NOMO-1 treated with dmso at 0.1 percent for 144 hours (cell line): ENCODE results near the gene CPN2.

Source experiments
- DNase-seq: peaks from one replicate; lab custom pipeline; 2025; ENCODE audit not compliant: unreplicated experiment; lab: John Stamatoyannopoulos, UW

Gene CPN2

DNA sequence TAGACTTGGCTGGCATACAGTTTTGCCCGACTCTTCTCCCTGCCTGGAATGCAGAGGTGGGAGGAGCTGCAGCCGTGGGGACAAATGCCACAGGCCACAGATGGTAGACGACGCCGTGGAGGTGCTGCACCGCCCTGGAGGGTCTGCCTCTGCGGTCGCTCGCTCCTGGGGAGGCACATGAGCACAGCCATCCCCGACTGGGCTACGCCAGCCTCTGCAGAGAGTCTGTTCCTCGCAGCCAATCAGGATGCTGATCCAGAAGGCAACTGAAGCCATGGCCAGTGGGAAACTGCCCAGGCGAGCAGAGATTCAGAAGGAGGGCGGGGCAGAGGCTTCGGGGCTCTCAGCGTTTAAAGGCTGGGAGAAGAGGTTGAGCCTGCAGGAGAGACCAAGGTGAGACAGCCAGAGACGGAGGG, 30.3 kb upstream of the CPN2 start:
- no peak for DNase-seq

DNA sequence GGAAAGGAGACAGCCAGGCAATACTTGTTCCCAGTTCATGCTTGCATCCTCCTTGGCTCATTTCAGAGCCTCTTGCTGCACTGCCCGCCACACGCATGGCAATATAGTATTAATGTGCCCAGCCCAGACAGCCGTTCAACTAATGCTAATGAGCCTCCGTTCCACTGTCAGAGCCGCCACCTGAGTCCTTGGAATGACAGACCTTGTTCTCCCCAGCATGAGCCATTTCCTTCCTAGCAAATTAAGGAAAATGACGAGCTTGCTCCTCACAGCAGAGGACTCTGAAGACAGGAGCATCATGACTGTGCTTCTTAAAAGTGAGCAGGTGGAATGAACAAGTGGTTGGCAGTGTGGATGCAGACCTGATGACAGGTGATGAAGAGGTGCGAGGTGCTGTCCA, 29.2 kb upstream of the CPN2 start:
- DNase-seq = no peak

DNA sequence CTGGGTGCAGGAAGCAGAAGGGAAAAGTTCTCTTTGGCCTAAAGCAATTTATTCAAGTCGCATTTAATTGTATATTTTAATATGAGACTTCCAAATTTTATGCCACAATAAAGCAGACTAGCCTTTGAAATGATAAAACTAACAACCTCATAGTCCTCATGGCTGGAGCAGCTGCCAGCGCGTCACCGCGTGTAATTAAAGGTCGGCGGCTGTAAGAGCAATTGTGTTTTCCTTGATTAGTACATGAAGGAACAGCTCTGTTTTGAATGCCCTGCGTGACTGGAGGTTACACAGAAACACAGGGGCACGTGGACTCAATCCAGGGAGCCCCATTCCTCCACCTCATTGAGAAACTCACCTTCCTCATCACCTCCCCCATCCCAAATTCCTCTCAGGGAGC, 28.5 kb upstream of the CPN2 start:
- no peak for DNase-seq

DNA sequence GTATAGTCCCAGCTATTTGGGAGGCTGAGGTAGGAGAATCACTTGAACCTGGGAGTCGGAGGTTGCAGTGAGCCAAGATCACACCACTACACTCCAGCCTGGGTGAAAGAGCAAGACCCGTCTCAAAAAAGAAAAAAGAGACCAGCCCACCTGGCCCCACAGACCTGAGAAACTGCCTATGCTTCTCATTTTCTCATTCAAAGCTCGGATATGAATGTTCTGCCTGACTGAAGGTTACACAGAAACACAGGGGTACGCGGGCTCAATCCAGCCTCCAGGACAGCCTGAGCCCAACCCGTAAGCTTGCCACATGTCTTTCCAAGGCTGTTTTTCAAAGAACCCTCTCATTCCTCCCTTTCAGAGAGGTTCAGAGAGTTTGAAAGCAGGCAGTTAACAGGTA, 28.1 kb upstream of the CPN2 start:
- DNase-seq = no peak

DNA sequence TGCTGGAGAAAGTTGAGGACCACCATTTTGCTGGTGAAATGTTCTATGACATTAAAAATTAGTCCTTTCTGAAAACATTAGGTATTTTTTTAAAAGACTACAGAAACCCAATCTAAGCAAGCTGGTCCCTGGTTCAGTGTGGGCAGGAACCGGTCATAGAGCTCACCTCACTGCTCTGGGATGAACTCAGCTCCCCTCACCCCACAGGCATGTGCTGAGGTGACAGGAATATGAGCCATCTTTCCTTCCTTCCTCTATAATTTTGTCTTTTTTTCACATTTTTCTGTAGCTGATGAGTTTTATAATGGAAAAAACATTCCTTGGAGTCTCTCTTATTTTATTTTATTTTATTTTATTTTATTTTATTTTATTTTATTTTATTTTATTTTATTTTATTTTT, 26.6 kb upstream of the CPN2 start:
- DNase-seq = no peak

DNA sequence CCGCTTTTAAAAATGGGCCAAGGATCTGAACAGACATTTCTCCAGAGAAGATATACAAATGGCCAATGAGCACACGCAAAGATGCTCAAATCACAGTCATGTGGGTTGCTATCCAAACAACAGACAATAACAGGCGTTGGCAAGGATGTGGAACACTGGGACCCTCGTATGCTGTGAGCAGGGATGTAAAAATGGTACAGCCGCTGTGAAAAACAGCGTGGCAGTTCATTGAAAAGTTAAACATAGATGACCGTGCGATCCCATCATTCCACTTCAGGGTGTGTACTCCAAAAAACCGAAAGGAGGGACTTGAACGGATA, 25.1 kb upstream of the CPN2 start:
- DNase-seq = no peak

DNA sequence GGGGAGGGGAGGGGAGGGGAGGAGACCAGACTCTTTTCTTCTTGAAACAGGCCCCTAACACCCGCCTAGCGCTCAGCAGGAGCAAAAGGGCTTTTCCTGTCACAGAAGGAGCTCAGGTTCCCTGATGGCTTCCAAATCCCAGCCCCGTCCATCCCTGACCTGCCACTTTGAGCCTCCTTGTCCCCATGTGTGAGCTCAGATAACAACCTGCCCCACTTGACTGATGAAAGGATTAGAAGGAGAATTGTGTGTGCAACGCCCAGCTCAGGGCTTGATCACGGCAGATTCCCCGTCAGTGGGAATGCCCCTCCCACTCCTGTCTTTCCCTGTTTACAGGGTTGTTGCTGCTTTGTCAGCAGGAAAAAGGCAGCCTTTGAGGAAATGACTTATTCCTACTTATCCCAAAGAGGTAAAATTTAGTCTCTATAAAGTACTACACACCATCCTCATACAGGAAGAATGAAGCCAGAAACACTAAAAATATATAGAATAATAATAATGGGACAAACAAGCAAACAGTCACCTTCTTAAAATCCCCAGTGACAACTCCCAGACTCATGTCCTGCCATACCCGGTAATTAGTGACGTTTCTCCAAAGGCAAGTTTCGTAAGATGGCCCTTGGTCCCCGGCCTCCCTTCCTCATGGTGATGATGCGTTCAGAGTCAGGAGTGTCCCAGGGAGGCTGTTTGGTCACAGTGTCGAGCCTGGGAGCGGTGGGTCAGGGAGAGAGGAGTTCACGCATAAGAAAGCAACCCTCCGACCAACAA, 24.5 kb upstream of the CPN2 start:
- no peak for DNase-seq

DNA sequence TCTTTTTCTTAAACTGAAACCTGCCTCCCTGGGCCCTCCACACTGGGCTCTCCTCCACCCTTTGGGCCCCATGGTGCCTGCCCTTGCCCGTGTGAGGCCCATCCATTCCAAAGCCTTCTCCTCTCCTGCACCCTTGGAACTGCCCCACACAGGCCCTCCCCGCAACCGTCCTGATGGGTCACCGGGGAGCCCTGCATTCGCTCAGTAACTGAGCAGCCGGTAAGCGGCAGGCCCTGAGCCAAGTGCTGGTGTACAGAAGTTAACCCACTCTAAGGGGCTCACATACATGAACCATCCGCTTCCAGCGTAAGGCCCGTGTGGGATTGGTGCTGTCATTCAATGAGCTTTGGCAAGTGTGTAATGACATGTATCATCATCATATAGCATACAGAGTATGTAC, 23.8 kb upstream of the CPN2 start:
- no peak for DNase-seq

DNA sequence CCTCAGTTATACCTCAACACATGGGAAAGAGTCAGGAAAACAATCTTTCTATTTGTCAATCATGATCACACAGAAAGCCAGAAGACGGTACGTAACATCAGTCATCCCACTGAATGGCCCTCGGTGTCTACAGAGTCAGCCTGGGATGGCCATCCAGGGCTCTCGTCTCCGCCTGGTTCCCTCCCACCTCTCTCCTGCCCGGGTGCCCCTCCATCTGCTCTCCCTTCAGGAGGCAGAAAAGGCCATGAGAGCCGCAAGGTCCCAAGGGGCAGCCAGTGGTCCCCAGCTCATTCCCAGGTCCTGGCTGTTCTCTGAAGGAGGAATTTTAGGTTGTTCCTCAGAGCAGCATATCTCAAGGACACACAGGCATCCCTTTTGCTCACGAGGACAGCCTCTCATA, 22.8 kb upstream of the CPN2 start:
- no peak for DNase-seq

DNA sequence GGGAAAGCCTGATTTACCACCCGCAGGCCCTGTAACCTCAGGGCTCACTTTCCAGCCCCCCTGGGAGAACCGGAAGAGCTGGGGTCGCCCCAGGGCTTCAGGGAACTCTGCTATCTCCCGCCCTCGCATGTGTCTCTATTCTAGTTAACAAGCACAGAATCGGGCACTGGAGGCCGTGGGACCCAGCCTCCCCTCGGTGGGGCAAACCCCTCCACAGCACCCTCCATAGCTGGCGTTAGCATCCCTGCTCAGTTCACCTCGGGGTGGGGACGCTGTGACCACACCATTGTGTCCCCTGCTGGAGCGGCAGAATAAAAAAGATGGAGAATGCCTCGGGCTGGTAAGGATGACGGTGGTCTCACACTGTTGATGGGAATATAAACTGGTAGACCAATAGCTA, 21.9 kb upstream of the CPN2 start:
- no peak for DNase-seq

DNA sequence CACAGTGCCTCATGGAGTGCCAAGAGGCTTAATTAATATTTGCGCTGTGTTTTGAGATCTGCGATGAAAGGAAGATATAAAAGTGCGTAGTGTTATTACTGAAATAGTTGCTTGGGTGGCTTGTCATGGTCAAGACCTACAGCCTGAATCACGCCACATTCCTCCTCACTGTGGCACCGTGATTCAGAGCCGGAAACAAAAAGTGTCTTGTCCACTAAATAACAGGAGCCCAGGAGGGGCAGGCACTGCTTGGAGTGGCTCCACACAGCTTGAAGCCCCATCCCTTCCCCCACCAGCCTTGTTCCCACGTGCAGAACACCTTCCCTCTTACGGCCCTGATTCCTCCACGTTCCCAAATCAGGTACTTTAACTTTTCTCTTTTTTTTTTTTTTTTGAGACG, 19.6 kb upstream of the CPN2 start:
- DNase-seq = no peak

DNA sequence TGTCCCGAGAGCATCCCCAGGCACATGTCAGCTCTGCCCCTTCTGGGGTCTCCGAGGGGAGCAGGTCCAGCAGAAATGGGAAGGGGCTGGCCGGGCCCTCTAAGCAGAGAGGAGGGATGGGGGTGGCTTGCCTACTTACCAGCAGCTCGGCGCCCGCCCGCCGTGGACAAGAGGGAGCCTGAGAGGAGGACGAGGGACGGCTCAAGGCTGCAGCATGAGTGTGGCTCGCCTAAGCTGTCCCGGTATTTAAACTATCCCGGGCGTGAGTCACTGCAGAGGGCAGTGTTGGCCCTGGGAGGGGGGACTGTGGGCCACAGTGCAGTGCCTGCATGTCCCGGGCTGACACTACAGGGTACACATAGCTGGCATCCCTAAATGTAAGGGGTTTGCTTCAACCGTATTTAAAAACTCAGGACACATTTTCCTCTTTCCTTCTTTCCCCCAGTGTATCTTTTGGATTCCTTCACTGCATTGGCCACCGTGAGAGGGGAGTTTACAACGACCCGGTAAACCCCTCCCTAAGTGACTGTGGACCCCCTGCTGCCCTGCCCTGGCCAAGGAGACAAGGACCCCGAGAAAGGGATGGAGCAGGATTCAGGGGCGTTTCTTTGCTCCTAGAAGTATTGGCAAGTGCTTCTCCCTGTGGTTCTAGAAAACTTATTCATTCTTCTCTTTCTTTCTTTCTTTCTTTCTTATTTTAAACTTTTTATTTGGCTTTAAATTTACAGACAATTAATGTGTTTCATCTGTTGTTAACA, 18.6 kb upstream of the CPN2 start, which contains the start of gene LRRC15:
LRRC15 (minus strand) TSS at position 222 of the 758 bp plus-strand sequence. CDS start 8,700 bp downstream, outside the sequence.
- no peak for DNase-seq

DNA sequence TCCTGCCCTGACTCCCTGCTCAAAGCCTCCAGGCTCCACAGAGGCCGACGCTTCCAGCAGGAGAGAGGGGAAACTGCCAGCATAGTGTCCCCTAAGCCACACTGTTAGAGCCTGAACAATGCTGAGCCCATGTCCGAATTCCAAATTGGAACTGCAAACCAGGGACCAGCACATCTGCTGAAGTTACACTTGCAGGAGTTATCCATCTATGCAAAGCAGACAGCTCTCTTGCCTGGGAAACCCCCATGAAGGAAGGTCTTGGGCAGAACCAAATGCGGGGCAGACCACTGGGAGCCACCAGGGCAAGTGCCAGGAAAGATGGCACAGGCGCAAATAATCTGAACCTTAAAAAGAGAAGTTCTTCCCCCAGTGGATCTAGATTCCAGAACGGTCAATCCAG, 17.8 kb upstream of the CPN2 start:
- no peak for DNase-seq

DNA sequence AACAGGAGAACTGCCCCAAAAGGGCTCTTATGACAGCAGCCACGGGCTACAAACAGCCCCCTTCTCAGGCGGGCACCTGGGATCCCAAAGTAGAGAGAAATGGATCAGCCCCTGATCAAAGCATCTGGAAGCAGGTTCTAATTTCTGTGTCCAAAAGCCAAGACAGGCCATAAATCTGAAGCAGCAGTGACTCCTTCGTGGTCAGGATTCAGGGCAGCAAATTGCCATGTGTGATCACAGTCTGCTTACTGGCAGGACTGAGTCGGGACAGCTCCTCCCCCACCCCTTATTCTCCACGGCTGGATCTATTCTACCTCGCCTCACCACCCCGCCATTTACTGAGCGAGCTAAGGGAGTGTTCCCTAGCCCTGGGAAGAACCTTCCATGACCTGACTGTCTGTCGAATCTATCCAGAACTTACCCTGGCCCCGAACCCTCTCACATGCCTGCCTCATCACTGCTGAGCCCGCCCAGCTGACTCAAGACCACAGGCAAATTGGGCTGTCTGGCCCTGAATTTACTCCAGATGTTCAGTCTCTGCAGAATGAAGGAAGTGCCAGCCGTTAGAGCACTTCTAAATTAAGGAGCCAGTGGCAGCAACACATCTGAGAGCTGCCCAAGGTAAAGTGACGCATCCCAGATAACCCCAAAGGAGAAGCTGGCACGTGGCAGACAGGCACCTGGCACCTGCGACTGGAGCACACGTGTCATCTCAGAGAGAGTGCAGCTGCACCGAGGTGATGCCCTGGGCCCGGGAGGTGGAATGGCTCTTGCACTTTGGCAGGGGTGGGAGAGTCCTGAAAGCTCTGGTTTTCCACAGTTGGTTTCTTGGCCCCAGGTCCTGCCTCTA, 17.1 kb upstream of the CPN2 start:
- DNase-seq = no peak

DNA sequence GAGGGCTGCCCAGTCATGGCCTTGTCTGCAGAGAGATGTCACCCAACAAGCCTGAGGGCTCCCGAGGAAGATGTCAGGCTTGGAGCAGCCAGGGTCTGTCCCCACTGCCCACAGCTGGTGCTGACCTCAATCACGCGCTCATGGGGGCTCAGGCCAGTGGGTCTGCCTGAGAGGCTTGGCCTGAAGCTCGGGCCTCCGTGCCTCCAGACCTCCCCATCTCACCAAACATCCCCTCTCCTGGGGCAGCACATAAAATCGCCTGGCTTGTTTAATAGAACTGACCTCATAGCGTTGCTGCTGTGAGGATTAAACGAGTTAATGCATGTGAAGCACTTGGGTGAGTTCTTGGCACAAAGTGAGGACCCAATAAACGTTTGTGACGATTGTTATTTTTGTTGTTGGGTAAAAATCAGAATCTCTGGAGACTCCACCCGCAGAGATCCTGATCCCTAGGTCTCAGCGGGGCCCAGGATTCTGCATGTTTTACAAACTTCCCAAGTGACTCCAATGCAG, 14.9 kb upstream of the CPN2 start:
- no peak for DNase-seq

DNA sequence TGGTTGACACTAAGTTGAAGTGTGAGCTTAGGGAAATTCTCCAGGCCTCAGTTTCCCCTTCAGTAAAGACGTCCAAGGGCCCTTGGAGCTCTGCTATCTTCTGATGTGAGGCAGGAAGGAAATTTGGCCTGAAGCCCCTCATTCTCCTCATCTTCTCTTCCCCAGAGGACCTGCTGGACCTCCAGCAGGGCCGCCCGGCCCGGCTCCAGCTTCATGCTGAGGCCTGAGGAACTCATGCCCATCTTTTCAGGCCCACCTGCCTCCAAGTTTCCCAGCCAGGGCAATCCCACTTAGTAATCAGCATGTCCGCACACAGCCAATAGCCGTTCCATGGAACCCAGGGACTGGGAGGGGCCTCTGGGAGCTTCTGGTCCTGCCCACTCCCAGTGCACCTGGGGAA, 14.4 kb upstream of the CPN2 start:
- DNase-seq = no peak

DNA sequence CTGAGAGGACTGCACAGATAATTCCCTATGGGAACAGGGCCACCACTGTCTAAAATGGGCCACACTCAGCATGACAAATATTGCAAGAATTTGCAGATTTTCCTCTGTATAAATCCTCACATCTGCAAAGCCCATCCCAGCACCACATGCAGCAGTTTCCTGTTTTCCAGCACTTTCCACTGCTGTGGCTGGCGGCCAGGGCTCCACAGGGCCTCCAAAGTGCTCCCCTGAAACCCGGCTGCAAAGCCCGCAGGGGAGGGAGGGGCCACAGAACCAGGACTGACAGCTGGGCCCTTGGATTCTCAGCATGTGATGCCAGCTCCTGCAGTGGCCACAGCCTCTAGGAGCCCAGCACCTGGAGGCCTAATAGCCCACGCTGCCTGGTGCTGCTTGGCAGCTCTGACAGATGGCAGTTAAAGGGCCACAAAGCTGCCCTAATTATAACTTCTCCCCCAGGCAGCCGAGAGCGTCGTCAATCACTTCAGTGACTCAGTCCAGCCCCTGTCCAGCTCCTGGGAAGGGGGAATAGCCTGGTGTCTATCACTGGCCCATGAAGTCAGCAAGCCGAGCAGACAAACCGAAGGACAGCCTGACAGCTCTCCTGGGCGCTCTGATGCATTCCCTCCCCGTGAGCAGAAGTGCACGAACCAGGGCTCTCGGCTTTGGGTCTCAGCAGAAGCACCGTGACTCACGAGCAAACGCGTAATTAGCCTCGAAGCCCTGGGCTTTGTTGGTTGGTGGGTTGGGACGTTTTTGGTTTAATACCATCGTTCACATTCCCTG, 13.7 kb upstream of the CPN2 start:
- no peak for DNase-seq

DNA sequence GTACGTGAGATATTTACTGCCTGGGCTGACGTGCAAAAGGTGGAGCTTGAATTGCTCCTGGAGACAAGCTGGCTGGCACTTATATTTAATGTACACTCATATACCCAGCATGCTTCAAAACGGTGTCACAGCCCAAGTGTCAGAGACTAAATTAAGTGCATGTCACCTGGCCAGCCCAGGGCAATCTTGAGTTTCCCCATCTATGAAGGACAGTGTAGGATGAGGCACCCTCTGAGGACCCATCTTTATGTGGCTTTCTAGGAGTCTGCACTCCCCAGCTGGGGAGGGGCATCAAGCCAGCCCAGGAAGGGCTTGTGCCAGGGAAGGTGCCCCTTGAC, 13.2 kb upstream of the CPN2 start:
- DNase-seq = no peak

DNA sequence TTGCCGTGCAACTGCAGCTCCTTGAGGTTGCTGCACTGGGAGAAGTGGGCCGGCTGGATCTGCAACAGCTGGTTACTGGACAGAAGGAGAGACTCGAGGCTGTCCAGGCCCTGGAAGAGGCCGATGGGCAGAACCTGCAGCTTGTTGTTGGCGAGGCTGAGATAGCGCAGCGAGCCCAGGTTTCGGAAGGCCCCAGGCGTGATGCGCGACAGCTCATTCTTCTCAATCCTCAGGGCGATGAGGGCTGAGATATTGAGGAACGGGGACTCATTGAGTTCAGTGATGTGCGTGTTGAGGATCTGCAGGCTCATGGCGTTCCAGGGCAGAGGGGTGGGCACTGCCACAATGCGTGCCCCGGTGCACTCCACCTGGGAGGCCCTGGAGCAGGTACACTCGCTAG, 9.4 kb upstream of the CPN2 start:
- no peak for DNase-seq

DNA sequence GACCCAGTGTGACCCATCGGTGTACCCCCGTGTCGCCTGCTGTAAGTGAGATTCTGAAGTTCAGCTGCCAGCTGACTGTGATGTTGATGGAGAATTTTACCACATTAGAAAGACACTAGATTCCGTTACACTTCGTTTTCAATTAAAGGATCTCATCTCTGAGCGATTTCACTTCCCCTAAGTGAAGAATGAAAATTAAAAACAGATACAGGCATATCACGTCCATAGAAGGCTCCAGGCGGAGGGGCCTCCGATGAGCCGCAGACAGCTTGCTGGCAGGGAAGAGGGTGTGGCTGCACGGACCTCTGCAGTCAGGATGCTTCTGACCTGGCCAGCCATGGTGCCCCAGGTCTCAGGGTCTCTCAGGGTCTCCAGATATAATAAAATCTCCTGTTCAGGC, 6.6 kb upstream of the CPN2 start:
- no peak for DNase-seq

DNA sequence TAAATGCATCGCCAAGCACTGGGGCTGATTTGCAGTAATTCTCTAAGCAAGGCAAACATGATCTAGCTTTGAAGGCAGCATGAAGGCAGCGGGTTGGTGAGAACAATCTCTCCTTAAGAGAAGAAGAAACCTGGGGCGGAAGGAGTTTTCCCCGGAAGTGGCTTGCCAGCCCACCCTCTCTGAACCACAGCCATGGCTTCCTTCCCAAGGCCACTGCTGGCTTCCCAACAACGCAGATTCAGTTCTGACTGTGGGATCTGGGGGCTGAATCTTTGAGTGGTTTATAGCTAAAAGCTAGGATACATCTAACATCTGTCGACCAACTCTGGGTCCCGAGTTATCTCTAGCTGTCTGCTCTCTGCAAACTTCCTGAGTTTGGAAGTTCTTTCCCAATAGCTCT, 4.3 kb upstream of the CPN2 start:
- no peak for DNase-seq
